ENCODE data around the gene CDH5.

GRCh38 chr16:66376114-66376513, 9.6 kb downstream of the CDH5 start:
- no peak for TF ChIP-seq SMC3 (IDR thresholded peaks at IDR 0.05; ENCODE audit: low read depth, low read length)
- TF ChIP-seq TEAD4 (IDR thresholded peaks at IDR 0.05; ENCODE audit: borderline replicate concordance, insufficient read depth) = no peak
- TF ChIP-seq TCF12 (IDR thresholded peaks at IDR 0.05) = no peak
